SU-DHL-6 (cell line): ENCODE results near the gene TRPM3.

Experiments
- CTCF ChIP-seq: fragments of 200-600 bp; sonication (generic); IDR thresholded peaks from one replicate; pipeline ENCODE4 v1.5.1; 2017; ENCODE audit warnings: antibody characterized with exemption, mild to moderate bottlenecking, low read length, moderate library complexity; ENCODE audit not compliant: insufficient read depth, poor library complexity, severe bottlenecking
- EZH2phosphoT487 ChIP-seq: fragments of 200-600 bp; sonication (generic), shearing (Covaris generic); conservative IDR thresholded peaks from 2 replicates; pipeline ENCODE4 v1.6.1; 2018; ENCODE audit warnings: mild to moderate bottlenecking, antibody characterized with exemption, low read length, moderate library complexity, mixed read lengths

GRCh38 chr9:70826562-70826961 is 294.9 kb downstream of the TRPM3 start:
- TF ChIP-seq CTCF (no peak), EZH2phosphoT487 (no peak)
